Measurements from ENCODE around the gene DLG2.
A peak's percentile ranks its signal among the peaks of the same experiment; 100 is the strongest.
"Not testable (repeated sequence)": the region's sequence is repeated elsewhere in the genome, so short reads cannot be mapped to it uniquely, and the experiment has no call there.

DLG2 gene

DNA sequence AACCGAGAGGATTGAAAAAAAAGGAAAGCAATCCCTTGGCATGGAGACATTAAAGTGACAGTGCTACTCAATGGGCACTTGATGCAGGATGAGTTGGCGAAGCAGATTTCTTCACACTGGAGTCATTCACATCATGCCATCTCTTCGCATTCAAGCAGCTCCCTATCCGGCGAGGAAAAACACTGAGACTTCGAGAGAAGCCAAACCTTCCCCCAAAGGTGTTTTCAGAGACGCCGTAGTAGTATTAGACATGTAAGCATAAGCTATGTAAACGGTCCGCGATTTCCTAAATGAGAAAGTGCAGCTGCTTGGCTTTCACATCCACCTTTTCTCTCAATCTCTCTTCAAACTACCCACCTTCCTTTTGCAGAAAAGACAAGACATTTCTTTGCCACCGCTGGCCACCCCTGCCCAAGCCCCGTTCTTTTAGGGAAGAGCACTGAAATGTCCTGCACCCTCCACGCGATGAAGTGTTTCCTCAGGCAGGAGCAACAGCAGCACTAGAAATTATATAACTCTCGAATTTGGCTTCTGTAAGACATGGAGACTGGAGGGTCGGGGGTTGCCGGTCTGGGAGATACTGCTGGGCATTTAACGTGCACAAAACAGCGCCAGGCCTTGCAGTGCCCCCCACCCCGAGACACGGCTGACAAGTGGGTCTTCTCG is at the start of gene DLG2:
DLG2 (minus strand) TSS at position 13 of the 666 bp plus-strand sequence.
- peak in 41 of 56 donors; percentile 21 to 80 (median 60) for DNase-seq

DNA sequence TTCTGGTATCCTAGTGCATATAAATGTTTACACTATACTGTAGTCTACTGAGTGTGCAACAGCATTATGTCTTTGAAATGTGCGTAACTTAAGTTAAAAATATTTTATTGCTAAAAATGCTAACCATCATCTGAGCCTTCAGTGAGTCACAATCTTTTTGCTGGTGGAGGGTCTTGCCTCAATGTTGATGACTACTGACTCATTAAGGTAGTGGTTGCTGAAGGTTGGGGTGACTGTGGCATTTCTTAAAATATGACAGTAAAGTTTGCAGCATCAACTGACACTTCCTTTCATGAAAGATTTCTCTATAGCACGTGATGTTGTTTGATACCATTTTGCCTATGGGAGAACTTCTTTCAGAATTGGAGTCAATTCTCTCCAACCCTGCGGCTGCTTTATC is 46.2 kb upstream of the DLG2 start:
- no peak for DNase-seq

DNA sequence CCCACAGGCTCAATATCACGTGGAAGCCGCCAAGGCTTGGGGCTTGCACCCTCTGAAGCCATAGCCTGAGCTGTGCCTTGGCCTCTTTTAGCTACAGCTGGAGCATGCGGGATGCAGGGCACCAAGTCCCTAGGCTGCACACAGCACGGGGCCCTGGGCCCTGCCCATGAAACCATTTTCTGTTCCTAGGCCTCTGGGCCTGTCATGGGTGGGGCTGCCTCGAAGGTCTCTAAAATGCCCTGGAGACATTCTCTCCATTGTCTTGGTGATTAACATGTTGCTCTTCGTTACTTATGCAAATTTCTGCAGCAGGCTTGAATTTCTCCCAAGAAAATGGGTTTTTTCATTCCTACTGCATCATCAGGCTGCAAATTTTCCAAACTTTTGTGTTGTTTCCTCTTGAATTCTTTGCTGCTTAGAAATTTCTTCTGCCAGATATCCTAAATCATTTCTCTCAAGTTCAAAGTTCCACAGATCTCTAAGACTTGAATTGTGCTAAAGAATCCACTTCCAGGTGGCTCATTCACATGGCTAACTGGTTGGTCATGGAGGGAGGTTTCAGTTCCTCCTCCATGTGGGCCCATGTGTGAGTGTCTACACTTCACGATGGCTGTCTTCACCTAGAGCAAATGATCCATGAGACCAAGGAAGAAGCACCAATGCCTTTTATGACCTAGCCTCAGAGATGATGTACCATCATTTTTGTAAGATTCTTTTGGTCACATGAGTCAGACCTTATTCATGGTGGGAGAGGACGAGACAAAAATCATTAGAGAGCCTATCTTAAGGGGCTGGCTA is 45.2 kb upstream of the DLG2 start:
- no peak for DNase-seq

DNA sequence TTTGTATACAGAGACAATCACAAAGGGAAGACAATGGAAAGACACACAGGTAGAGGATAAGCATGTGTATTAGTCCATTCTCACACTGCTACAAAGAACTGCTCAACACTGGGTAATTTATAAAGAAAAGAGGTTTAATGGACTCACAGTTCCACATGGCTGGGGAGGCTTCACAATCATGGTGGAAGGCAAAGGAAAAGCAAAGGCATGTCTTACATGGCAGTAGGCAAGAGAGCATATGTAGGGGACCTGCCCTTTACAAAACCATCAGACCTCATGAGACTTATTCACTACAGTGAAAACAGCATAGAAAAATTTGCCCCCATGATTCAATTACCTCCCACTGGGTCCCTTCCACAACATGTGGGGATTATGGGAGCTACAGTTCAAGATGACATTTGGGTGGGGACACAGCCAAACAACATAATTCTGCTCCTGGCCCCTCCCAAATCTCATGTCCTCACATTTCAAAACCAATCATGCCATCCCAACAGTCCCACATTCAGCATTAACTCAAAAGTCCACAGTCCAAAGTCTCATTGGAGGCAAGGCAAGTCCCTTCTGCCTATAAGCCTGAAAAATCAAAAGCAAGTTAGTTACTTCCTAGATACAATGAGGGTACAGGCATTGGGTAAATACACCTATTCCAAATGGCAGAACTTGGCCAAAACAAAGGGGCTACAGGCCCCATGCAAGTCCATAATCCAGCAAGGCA is 44.0 kb upstream of the DLG2 start:
- not testable (repeated sequence) for DNase-seq

DNA sequence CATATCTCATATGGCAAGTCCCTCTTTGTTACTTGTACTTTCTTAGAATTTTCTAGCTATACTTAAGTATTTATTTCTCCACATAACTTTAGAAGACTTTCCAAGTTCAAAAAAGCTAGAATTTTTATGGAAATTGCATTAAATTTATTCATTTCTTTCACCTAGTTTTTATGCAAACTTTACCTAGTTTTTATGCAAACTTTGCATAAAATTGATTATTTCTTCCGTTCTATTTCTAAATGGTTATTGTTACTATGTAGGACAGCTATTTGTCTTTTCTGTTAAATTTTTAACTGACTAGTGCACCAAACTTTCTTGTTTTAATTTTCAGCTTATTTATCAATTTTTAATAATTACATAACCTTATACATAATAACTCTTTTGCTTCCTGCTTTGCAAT is 41.0 kb upstream of the DLG2 start:
- DNase-seq, result no peak

DNA sequence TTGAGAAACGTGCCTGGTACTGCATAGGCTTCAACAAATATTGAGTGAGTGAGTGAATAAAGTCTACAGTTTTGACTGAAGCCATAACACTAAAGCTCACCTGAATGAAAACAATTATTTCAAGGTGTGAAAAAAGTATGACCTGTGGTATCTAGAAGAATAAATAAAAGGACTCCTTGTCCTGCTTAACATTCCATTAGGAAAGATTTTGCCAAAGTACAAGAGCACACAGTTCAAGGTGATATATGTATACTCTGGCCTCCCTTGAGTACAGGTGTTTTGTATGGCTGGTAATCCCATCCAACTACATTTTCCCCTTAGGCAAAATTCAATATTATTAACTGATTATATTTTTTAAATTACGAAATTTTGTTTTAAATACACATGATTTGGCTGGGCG is 39.5 kb upstream of the DLG2 start:
- no peak for DNase-seq

DNA sequence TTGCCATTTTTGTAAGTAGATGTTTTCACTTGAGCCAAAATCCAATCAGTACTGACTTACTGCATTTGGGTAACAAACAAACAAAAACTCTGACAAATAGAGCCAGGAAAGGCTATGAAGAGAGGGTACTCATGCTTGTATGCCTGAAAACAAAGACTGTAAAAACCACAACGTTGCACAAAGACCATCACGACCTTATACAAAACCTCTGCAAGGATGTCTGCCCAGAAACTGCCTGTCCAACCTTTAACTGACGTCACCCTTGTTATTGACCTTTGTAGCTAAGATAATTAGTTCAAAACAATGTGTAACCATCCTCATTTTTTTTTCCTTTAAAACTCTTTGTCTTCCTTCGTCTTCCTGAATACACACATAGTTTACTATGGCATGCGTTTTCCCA is 38.6 kb upstream of the DLG2 start:
- DNase-seq, result peak in 1 of 56 donors; percentile 18

DNA sequence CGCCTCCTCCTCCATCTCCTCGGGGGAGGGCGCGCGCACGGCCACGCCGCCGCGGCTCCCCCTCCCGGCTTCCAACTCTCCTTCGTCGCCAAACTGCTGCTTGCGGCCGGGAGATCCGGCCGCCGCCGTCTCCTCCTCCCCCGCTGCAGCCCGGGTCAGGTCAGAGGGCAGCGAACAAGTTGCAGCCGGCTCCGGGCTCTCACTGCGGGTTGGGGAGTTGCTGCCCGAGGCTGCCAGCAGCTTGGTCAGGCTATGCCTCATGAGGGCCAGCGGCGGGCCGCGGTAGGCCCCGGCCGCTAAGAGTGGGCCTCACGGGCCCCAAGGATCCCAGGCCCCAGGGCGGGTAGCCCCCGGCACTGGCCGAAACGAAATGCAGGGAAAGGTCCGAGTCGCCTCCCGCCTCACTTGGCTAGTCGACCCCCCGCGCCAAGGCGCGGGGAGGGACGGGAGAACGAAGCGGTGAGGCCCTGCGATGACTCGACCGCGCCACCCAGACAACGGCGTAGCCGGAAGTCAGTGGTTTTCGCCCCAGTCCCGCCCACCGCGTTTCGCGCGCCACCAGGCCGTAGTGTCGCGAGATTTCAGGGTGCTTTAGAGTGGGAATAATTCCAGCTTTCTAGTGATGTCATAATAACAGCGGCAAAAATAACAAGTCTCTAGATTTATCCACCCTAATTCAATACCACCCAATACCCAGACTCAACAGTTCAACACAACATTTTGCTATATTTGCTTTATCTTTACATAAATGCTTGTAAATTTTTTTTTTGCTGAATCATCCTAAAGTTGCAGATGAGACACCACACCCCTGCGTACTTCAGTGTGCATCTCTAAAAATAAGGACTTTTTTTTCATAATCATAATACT is 37.7 kb upstream of the DLG2 start, which contains the start of gene CREBZF:
CREBZF (minus strand) TSS at position 515 of the 867 bp plus-strand sequence; CDS start at position 261, 254 bp downstream.
- peak in 55 of 56 donors; percentile 42 to 95 (median 89) for DNase-seq

DNA sequence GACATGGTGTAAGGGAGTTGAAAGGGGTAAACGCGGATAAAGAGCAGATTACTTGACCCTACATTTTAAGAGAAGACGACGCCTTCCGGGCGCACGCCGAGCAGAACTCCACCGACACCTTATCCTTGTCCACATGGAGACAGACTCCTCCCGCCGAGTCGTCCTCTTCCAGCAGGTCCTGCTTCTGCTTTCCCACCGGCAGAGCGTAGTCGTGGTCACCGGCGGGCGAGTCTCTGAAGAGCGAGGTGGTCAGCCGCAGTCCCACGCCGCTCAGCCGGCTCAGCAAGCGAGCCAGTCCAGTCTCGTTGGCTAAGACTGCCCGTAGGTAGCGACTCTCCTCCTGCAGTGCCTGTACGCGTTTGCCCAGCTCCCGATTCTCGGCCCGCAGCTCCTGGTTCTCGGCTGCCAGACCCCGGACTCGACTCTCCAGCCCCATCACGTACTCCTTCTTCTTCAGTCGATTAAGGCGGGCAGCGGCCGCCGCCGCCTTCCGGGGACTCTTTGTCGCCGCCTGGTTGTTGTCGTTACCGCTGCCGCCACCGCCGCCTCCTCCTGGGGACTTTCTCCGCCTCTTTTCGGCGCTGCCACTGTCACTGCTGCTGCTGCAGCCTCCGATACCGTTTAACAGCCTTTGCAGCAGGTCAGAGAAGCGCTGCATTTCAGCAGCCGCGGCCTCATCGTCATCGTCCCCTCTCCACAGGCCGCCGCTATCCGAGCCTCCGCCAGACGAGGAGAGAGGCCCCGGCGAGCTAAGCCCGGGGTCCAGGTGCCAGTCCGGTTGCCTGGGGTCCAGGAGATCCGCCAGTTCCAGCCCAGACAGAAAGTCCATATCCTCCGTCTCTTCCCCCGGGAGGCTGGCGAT is 36.8 kb upstream of the DLG2 start:
- peak in 54 of 56 donors; percentile 8 to 88 (median 70) for DNase-seq

DNA sequence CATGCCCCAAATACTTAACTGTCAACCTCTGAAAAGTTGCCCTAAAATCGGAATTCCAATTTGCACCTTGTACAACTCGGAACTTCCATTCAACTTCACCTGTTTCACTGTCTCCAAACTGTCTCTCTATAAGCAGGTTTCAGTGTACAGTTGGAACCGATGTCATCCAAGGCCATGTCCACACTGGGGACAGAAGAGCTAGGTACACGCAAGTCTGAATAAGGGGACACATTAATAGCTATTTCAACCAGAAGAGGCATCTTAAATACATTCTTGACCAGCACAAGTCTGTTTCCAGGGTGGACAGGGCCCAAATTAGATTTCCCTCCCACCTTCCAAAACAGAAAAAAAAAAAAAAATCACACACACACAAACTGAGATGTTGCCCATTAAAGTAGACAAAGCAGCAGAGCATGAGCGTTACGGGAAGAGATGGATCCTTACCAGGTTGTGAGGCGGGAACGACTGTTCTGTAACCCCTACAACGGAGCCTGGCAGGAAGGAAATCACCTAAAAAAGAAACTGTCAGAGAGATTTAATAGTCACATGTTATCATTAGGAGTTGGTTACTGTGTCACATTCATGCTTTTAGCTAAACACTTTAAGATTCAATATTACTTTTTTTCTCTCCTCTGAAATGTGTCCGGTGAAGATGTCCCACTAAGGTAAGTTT is 36.1 kb upstream of the DLG2 start:
- DNase-seq, result peak in 1 of 56 donors; percentile 40

DNA sequence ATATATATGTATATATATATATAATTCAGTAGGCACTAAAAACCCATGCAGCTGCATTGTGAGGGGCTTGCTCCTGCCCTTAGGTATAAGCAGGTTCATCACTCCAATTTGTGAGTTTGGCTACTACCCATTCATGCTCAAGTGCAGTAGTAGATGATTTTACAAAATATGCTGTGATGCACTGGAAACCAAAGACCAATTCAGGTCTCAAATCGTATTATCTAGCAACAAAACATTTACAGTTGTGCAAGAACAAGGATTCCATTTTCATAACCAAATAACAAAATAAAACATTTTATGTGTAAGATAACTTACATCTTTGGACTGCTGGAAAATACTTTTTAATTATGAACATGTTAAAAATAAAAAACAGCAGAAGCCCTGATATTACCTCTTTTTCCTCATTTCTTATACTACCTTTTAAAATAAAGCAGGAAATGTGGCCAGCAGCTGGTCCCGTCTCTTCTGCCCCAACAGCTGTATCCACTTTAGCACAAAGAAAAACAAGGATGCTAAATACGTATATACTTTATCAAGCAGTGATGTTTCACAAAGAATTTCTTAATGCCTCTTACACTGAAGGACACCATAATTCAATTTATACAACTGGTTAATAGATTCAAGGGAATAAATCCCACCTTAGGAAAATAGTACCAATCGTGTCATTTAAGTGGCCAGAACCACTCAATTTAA is 35.0 kb upstream of the DLG2 start:
- no peak for DNase-seq

DNA sequence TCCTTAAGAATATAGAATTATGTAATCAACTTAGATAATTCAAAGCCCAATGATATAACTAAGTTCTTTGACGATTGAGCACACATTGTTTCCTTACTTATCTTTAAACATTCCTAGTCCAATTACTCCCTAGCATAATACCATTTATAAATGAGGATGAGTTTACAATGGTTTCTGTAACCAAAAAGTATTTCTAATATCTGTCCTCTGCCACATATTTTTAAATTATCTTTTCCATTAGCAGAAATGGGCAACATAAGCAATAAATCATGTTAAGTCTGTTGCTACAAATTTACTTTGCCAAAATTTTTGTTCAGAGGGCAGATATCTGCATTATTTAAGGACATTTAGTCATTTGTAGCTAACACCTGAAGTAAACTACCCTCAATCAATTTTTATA is 31.0 kb upstream of the DLG2 start:
- no peak for DNase-seq

DNA sequence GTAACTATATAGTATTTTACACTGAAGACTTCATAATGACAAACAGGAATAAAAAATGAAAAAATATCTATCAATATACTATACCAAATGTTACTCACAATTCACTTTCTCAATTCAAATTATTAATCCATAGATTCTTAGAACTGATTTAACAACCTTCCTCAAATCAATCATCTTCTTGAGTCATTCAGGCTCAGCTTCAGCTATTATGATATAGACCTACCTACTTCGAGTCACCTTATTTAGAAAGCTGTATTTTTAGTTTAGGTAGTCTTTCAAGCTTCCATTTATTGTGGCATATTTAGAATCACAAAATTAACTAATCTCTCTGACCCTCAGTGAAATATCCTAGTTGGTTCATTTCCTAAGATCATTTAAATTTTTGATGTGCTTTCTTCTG is 29.6 kb upstream of the DLG2 start:
- no peak for DNase-seq

DNA sequence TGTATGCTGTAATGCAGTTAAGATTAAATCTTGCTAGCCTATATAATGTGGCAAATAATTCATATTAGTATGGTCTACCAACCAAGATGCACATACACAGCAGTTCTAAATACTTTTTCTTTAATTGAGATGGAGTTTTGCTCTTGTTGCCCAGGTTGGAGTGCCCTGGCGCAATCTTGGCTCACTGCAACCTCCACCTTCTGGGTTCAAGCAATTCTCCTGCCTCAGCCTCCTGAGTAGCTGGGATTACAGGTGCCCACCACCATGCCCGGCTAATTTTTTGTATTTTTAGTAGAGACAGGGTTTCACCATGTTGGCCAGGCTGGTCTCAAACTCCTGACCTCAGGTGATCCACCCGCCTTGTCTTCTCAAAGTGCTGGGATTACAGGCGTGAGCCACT is 27.2 kb upstream of the DLG2 start:
- not testable (repeated sequence) for DNase-seq

DNA sequence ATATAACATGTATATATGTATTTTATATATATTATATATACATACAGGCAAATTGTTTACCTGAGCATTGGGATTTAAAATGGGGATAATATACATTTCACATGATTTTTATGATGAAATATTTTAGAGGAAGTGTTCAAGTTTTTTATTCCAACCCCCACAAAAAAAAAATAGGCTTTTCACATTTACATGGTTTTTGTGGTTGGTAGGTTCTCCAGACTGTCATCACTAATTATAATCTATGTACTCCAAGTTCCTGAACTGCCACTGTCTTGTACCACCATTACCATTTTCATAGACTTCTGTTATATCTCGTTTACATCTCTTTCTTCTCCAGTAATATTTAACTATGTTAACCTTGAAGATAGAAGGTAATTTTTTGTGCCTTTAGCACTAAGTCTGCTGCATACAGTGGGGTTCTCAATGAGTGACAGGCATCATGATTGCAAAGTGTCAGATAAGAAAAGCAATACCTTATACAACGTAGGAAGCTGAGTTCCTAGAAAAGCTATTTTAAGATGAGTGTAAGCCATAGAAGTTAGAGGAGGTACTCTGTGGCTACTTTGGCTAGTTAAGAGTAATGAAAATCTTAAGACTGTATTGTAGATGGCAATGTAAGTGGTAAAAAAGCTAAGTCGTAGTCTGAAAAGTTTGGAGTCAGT is 25.8 kb upstream of the DLG2 start:
- no peak for DNase-seq

DNA sequence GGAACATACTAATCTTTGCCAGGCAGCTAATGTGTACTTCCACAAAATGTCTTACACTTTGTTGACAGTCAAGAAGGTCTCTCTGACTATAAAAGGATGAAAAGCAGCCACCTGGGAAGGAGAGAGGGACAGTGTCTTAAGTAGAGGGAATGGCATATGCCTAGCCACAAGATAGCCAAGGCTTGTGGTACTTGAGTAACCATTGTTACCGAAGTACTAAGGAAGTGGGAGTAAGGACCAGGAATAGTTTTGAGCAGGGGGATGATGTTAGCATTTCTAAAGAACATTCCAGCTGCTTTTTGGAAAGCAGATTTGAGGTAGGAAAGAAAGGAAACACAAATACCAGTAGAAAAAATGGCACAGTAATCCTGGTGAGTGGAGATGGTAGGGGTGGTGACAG is 24.0 kb upstream of the DLG2 start:
- DNase-seq, result no peak

DNA sequence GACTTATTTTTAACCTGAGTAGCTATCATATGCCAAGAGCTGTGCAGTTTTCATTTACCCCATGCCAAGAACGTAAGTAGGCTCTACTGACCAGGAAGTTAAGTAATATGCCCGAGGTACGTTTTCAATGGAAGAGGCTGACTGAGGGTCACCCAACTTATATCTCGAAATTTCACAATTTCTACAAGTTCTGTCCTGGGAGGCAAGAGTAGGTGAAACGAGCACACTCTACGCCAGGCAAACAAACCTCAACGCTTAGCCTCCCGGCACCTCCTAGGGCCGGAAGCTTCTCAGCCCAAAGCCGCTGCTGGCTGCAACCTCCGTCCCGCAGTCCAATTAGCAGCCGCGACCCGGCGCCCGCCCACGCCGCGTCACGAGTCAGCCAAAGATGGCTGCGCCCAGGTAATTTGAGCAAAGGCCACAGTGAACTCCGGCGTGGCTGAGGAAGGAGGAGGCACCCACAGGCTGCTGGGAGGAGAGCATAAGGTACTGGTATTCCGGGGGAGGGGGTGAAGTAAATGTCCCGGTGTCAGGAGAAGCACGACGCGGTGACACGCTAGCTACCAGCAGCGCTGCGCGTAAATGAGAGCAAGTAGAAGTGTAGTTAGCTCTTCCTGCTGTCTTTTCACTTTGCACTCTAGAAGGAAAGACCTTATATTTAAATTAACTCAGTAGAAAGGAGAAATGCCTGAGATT is 20.6 kb upstream of the DLG2 start, which contains the start of gene TMEM126A:
TMEM126A (plus strand) TSS at position 364 of the 696 bp plus-strand sequence. CDS start 2,289 bp downstream, outside the sequence.
- DNase-seq, result peak; percentile 30 to 95 (median 82)

Measured in nucleus accumbens (tissue), 56 donors.